K562 (cell line): Measurements from ENCODE around the gene STUM. TPM values are rescaled to one million over a fixed set of nuclear protein-coding genes. Genes with fewer than 3 reads are reported as not detected.
A peak's percentile ranks its signal among the peaks of the same experiment; 100 is the strongest.

Experiments used
- ATAC-seq: fragments of 200-7000 bp; cut with Tn5 transposase; 3 replicates; pipeline ENCODE4 v1.9.1; 2020; ENCODE audit warnings: moderate library complexity
- BruUV-seq: library from RNA; stranded (reverse); fragments of 400-500 nt; replicated peaks from 2 replicates; lab custom pipeline; 2021; lab: Mats Ljungman, UMichigan
- CTCF ChIA-PET: fragments of 300-600 bp; formaldehyde crosslinking; extraction: SDS; loops from one replicate; lab custom pipeline; 2021; ENCODE audit warnings: low intra/inter-chr PET ratio; lab: Yijun Ruan, JAX
- POLR2A ChIA-PET: fragments of 300-600, 350-650 bp; sonication (Branson Sonifier 250); formaldehyde crosslinking; extraction: SDS; loops from one replicate; lab custom pipeline; 2021; ENCODE audit warnings: antibody characterized with exemption, inconsistent platforms; lab: Yijun Ruan, JAX
- DNase-seq, 4 experiments: peaks; one replicate each; pipeline versions ENCODE4 v3.0.0 to v3.0.0-alpha.2; 2011 to 2018; ENCODE audit warnings: low spot score in 3 of 4, mixed read lengths in 3 of 4; ENCODE audit errors: extremely low read depth in 1 of 4
- FAIRE-seq: peaks from 2 replicates; lab custom pipeline; 2011; peaks lifted over from hg19 to GRCh38; lab: Jason Lieb, UNC
- H2AFZ ChIP-seq: 2 replicates; pipeline ENCODE4 v1.6.0; 2011; ENCODE audit warnings: low read depth, low read length, control low read depth, inconsistent platforms
- H3K27ac ChIP-seq: fragments of 200-600 bp; 3 replicates; pipeline ENCODE4 v1.8.0; 2011; ENCODE audit warnings: low read depth, mild to moderate bottlenecking, control low read depth, inconsistent platforms, low read length, moderate library complexity, mixed read lengths; ENCODE audit errors: extremely low read depth
- H3K27me3 ChIP-seq, 2 experiments: fragments of 300-600 bp in 1 of 2; 2 replicates in 1 of 2; 3 replicates in 1 of 2; pipeline versions ENCODE4 v1.6.0 to v1.8.0; 2011; ENCODE audit warnings: inconsistent platforms in 2 of 2, low read length in 2 of 2, mild to moderate bottlenecking in 1 of 2, mixed read lengths in 1 of 2, moderate library complexity in 1 of 2; ENCODE audit not compliant: control insufficient read depth in 2 of 2, insufficient read depth in 2 of 2
- H3K36me3 ChIP-seq: fragments of 300-600 bp; 3 replicates; pipeline ENCODE4 v1.8.0; 2011; ENCODE audit warnings: mild to moderate bottlenecking, low read length, inconsistent platforms; ENCODE audit not compliant: control insufficient read depth, insufficient read depth
- H3K4me1 ChIP-seq, 2 experiments: fragments of 200-600 bp in 1 of 2; replicated peaks in 1 of 2; 2 replicates in 1 of 2; 3 replicates in 1 of 2; pipeline versions ENCODE4 v1.5.1 to v1.8.0; 2011; ENCODE audit warnings: inconsistent platforms in 2 of 2, low read length in 2 of 2, mild to moderate bottlenecking in 1 of 2, mixed read lengths in 1 of 2, moderate library complexity in 1 of 2; ENCODE audit not compliant: control insufficient read depth in 2 of 2, insufficient read depth in 2 of 2
- H3K4me2 ChIP-seq: 2 replicates; pipeline ENCODE4 v1.6.1; 2011; ENCODE audit warnings: low read length, control low read depth, inconsistent platforms, mixed read lengths; ENCODE audit not compliant: insufficient read depth
- H3K4me3 ChIP-seq: fragments of 200-600 bp; sonication (generic), shearing (Covaris generic); 2 replicates; pipeline ENCODE4 v1.5.1; 2016; ENCODE audit warnings: control low read depth, inconsistent platforms
- H3K79me2 ChIP-seq: fragments of 200-600 bp; 3 replicates; pipeline ENCODE4 v1.8.0; 2011; ENCODE audit warnings: low read length, inconsistent platforms; ENCODE audit not compliant: control insufficient read depth, insufficient read depth
- H3K9ac ChIP-seq, 2 experiments: 2 replicates each; pipeline versions ENCODE4 v1.6.0 to v1.6.1; 2011; ENCODE audit warnings: low read depth in 2 of 2, low read length in 2 of 2, control low read depth in 1 of 2, inconsistent platforms in 1 of 2, mild to moderate bottlenecking in 1 of 2, mixed read lengths in 1 of 2; ENCODE audit not compliant: insufficient read depth in 1 of 2
- H3K9me1 ChIP-seq: one replicate; pipeline ENCODE4 v1.6.0; 2011; ENCODE audit warnings: inconsistent platforms, mild to moderate bottlenecking, low read length, moderate library complexity; ENCODE audit not compliant: control insufficient read depth, insufficient read depth
- H3K9me3 ChIP-seq: replicated peaks from 2 replicates; pipeline ENCODE4 v1.5.1; 2011; ENCODE audit warnings: low read depth, low read length, inconsistent platforms; ENCODE audit not compliant: control insufficient read depth, insufficient read depth
- H4K20me1 ChIP-seq: replicated peaks from 2 replicates; pipeline ENCODE4 v1.6.1; 2011; ENCODE audit warnings: low read length, inconsistent platforms, mixed read lengths; ENCODE audit not compliant: control insufficient read depth, insufficient read depth
- CGGBP1 ChIP-seq: fragments of 250-450 bp; sonication (Bioruptor Pico); IDR thresholded peaks from 2 replicates; pipeline ENCODE4 v1.9.0; 2021; ENCODE audit warnings: mild to moderate bottlenecking
- E2F6 ChIP-seq, 2 experiments: IDR thresholded peaks; 2 replicates each; pipeline ENCODE4 v1.6.1; 2011; ENCODE audit warnings: borderline replicate concordance in 1 of 2, control low read depth in 1 of 2, low read depth in 1 of 2, low read length in 1 of 2, mild to moderate bottlenecking in 1 of 2, mixed read lengths in 1 of 2, moderate library complexity in 1 of 2; ENCODE audit not compliant: insufficient read depth in 1 of 2, insufficient read length in 1 of 2, poor library complexity in 1 of 2, severe bottlenecking in 1 of 2; ENCODE audit errors: extremely low read depth in 1 of 2
- FIP1L1 ChIP-seq: fragments of 200-400 bp; formaldehyde crosslinking; IDR thresholded peaks from 2 replicates; pipeline ENCODE4 v1.6.1; 2018; ENCODE audit warnings: mild to moderate bottlenecking, low read depth, low read length; ENCODE audit not compliant: poor library complexity, severe bottlenecking
- FOXJ2 ChIP-seq: fragments of 200-800 bp; sonication (Bioruptor generic); IDR thresholded peaks from 2 replicates; pipeline ENCODE4 v1.6.1; 2016; ENCODE audit warnings: missing genetic modification characterization, missing compliant biosample characterization
- HMG20B ChIP-seq: fragments of 250-450 bp; sonication (Bioruptor Pico); IDR thresholded peaks from 2 replicates; pipeline ENCODE4 v1.5.0; 2021; ENCODE audit warnings: mild to moderate bottlenecking
- ID3 ChIP-seq, 2 experiments: fragments of 250-450 bp in 1 of 2; fragments of 450-650 bp in 1 of 2; sonication (Bioruptor Pico) in 1 of 2; IDR thresholded peaks; 2 replicates each; pipeline versions ENCODE4 v1.6.1 to v1.8.0; 2016 to 2021; ENCODE audit warnings: mild to moderate bottlenecking in 2 of 2, moderate library complexity in 2 of 2, missing compliant biosample characterization in 1 of 2, missing genetic modification characterization in 1 of 2
- L3MBTL2 ChIP-seq: fragments of 450-650 bp; IDR thresholded peaks from 2 replicates; pipeline ENCODE4 v1.6.1; 2016; ENCODE audit warnings: mild to moderate bottlenecking, moderate library complexity
- MAFF ChIP-seq: IDR thresholded peaks from 2 replicates; pipeline ENCODE4 v1.6.1; 2012; ENCODE audit warnings: low read length, improper control_type of control experiment
- MAX ChIP-seq: sonication (generic); formaldehyde crosslinking; IDR thresholded peaks from 2 replicates; pipeline ENCODE4 v1.9.0; 2022; ENCODE audit warnings: mild to moderate bottlenecking, missing genetic modification reagents
- MYNN ChIP-seq, 2 experiments: sonication (generic); formaldehyde crosslinking in 1 of 2; IDR thresholded peaks; 2 replicates each; pipeline versions ENCODE4 v1.5.0 to v1.6.1; 2016 to 2020; ENCODE audit warnings: antibody characterized with exemption in 1 of 2, missing genetic modification reagents in 1 of 2
- NCOA1 ChIP-seq: fragments of 450-650 bp; IDR thresholded peaks from 2 replicates; pipeline ENCODE4 v1.6.1; 2016; ENCODE audit warnings: low read depth
- STAT6 ChIP-seq: sonication (generic); formaldehyde crosslinking; IDR thresholded peaks from 2 replicates; pipeline ENCODE4 v1.8.1; 2023; ENCODE audit warnings: mild to moderate bottlenecking, missing genetic modification reagents
- TEAD2 ChIP-seq: fragments of 450-650 bp; IDR thresholded peaks from 2 replicates; pipeline ENCODE4 v1.6.1; 2016; ENCODE audit warnings: missing genetic modification characterization, control low read depth, missing compliant biosample characterization
- ZNF436 ChIP-seq: fragments of 250-450, 450-650 bp; sonication (Bioruptor Pico); formaldehyde crosslinking; IDR thresholded peaks from 2 replicates; pipeline ENCODE4 v1.7.0; 2020; ENCODE audit warnings: mild to moderate bottlenecking
- WGBS: fragments of 100-300 bp; shearing (Covaris generic); methylation state at CpG from one replicate; pipeline ENCODE4 v1.1.6; 2016; ENCODE audit warnings: low coverage, mixed read lengths; ENCODE audit not compliant: insufficient coverage; ENCODE audit errors: missing lambda C conversion rate; 5-methylcytosine and 5-hydroxymethylcytosine counted together
- in situ Hi-C: fragments of 300-500 bp; cut with MboI; formaldehyde crosslinking; loops from 4 replicates; pipeline ENCODE4 v1.15.0; 2018; ENCODE audit warnings: inconsistent platforms, mixed read lengths
- intact Hi-C: fragments of 100-400 bp; cut with micrococcal nuclease; formaldehyde crosslinking; loops from 2 replicates; pipeline ENCODE4 v1.14.2; 2022
- polyA plus RNA-seq, 8 experiments: library from polyadenylated mRNA; depleted of rRNA in 4 of 8; stranded (reverse) in 5 of 8; unstranded in 3 of 8; fragments of >200 nt; fragmentation: Nextera tagmentation in 2 of 8; fragmentation: Illumina TruSeq in 1 of 8; extraction: Ambion mirVana in 2 of 8; extraction: Trizol in 1 of 8; gene quantifications; 2 replicates each; pipeline versions ENCODE4 v1.2.1 to v1.2.3, GENCODE V29; 2011 to 2014; ENCODE audit warnings: inconsistent platforms in 1 of 8, missing spikeins in 1 of 8
- total RNA-seq, 7 experiments: library from RNA; depleted of rRNA in 6 of 7; stranded (reverse); fragments of >200 nt in 6 of 7; fragmentation: Illumina TruSeq in 2 of 7; extraction: Trizol in 2 of 7; gene quantifications; 2 replicates each; pipeline versions ENCODE4 v1.2.1 to v1.2.3, GENCODE V29; 2011 to 2021; ENCODE audit warnings: low replicate concordance in 1 of 7

The STUM gene
- total and polyA plus RNA-seq, 9 of the 15 experiments (the other 6 are each of a cell fraction or from before 2014, with no cell fraction given): not detected

GRCh38 chr1:226632169-226632879, 83.8 kb downstream of the STUM start (continued):
- TF ChIP-seq ZNF436 (CRISPR knock-in tag) (no peak), HMG20B (no peak), FOXJ2 (no peak), MAFF (no peak), TEAD2 (tag) (no peak), NCOA1 (no peak)

- FAIRE-seq: no peak
- Histone ChIP-seq H3K79me2 (no peaks in the 10 kb centered on the region), H3K4me2 (no peak overlapping the region), H3K36me3 (no peaks in the 10 kb centered on the region), H3K27me3 (peaks cover 16 to 73% of the 10 kb centered on the region in 2 experiments), H3K4me3 (no peak overlapping the region), H3K9me3 (no peaks in the 10 kb centered on the region), H4K20me1 (0 out of 2 replicates have a peak, but pooled peaks cover 9% of the 10 kb centered on the region), H3K27ac (no peak overlapping the region), H3K9ac (no peak overlapping the region), H3K9me1 (no peaks in the 10 kb centered on the region), H2AFZ (no peak overlapping the region), H3K4me1 (peaks cover 0 to 17% of the 10 kb centered on the region in 2 experiments; a peak in 2 of 5 replicates)
- WGBS: 2% methylated on average over 10 of the region's 10 CpGs
- no peak for ATAC-seq
- no TSS peak for BruUV-seq
- ChIA-PET CTCF (interaction anchor here (3.6 kb wide), 1 partner anchor 195 kb away, joined by 32 read pairs; no protein-coding TSS in a partner anchor), POLR2A (no interaction called here)
- no peak for DNase-seq
- in situ Hi-C loops (loop anchor here (10.0 kb wide), 2 partner anchors 802 to 1322 kb away; no protein-coding TSS in a partner anchor), intact Hi-C loops (no loop called here)
- TF ChIP-seq FIP1L1 (no peak), ID3 (CRISPR knock-in tag; IDR thresholded peaks at IDR 0.05) (no peak), ID3 (tag; IDR thresholded peaks at IDR 0.05) (0 out of 2 replicates have a peak, but pooled peaks have one; percentile 54), L3MBTL2 (peak; percentile 36; the same call in 1 of the 2 replicates), MYNN (IDR thresholded peaks at IDR 0.05) (no peak), MYNN (CRISPR knock-in tag; IDR thresholded peaks at IDR 0.05) (no peak), MAX (CRISPR knock-in tag) (peak; percentile 35; the same call in 1 of the 2 replicates), STAT6 (CRISPR knock-in tag) (no peak), E2F6 (IDR thresholded peaks at IDR 0.05; ENCODE audit: borderline replicate concordance in 1 of 2, extremely low read depth in 1 of 2, insufficient read depth in 1 of 2, insufficient read length in 1 of 2, low read depth in 1 of 2, low read length in 1 of 2, poor library complexity in 1 of 2, severe bottlenecking in 1 of 2) (peak in 1 of 2 experiments; percentile 41), CGGBP1 (CRISPR knock-in tag) (no peak)
Measured at GRCh38 chr1:226632922-226633351, 84.4 kb downstream of the STUM start.
